Transverse colon (tissue), 4 donors: ENCODE results near the gene AKT3.

Experiments used
- CTCF ChIP-seq, 5 experiments: fragments of 200-600 bp in 3 of 5; fragments of 450-650 bp in 2 of 5; sonication (generic) in 3 of 5; IDR thresholded peaks; 1 replicate in 2 of 5; 2 replicates in 3 of 5; pipeline ENCODE4 v1.5.1; 2016 to 2017; ENCODE audit warnings: antibody characterized with exemption in 5 of 5, inconsistent platforms in 3 of 5, mild to moderate bottlenecking in 2 of 5, moderate library complexity in 1 of 5
- POLR2A ChIP-seq: fragments of 450-650 bp; IDR thresholded peaks from one replicate; pipeline ENCODE4 v1.6.1; 2016; ENCODE audit warnings: antibody characterized with exemption, mild to moderate bottlenecking, moderate library complexity
- POLR2AphosphoS5 ChIP-seq, 3 donors: sonication (generic); formaldehyde crosslinking; IDR thresholded peaks; one replicate each; pipeline ENCODE4 v1.6.1; 2016; ENCODE audit warnings: antibody characterized with exemption in 3 of 3

GRCh38 chr1:243742819-243743218 lies 107.2 kb downstream of the AKT3 start:
- TF ChIP-seq POLR2A (no peak), CTCF (IDR thresholded peaks at IDR 0.05) (no peak), POLR2AphosphoS5 (IDR thresholded peaks at IDR 0.05) (no peak)
